ENCODE measurements around the gene OR4E1.
A peak's percentile ranks its signal among the peaks of the same experiment; 100 is the strongest.
"Not testable (repeated sequence)": the region's sequence is repeated elsewhere in the genome, so short reads cannot be mapped to it uniquely, and the experiment has no call there.

OR4E1 gene

GRCh38 chr14:21673718-21674117 is at the start of gene OR4E1:
TSS of gene OR4E1 (minus strand) at chr14:21673818. CDS start at chr14:21670935, 2,883 bp downstream.
- DNase-seq: no peak

DNA sequence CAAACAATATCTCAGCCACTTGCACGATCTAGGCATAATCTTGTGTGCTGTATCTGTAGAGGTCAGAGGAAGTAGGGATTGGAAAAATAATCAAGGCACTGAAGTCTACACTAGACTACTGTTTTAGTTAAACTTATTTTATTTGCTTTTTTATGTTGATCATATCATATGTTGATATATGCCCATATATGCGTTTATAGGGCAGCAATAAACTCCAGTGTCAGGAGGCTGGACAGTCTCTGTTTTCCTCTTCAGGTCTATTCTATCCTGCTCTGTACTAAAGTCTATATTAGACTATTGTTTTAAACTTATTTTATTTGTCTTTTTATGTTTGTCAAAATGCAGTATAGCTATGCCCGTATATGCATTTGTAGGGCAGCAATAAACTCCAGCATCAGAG is 47.9 kb upstream of the OR4E1 start:
- no peak for DNase-seq

DNA sequence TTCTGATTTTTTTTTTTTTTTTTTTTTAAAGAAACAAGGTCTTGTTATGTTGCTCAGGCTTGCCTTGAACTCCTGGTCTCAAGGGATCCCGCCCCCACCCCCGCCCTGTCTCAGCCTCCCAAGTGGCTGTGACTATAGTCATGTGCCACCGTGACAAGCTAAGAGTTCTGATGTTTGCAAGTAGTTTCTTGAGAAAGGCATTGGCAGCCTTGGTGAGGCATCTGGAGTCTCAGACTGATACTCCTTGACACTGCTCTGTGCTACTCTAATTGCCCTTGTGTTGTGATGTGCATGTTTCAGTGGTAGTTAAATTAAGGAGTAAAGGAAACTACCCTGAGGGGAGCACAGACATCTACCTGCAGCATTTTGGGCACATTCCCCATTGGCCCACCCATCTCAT is 46.2 kb upstream of the OR4E1 start:
- DNase-seq: no peak

DNA sequence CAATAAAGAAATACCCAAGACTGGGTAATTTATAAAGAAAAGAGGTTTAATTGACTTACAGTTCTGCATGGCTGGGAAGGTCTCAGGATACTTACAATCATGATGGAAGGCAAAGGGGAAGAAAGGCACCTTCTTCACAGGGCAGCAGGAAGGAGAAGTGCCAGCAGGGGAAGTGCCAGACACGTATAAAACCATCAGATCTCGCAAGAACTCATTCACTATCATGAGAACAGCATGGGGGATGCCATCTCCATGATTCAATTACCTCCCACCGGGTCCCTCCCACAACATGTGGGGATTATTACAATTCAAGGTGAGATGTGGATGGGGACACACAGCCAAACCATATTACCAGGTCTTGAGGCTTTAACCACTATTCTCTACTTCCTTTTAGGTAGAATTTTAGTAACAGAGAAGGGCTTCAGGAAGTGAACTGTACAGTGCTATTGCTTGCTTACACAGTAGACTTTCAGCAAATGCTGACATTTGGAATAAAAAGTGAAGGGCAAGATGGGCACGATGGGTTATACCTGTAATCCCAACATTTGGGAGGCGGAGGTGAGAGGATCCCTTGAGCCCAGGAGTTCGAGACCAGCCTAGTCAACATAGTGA is 40.8 kb upstream of the OR4E1 start:
- DNase-seq: no peak

DNA sequence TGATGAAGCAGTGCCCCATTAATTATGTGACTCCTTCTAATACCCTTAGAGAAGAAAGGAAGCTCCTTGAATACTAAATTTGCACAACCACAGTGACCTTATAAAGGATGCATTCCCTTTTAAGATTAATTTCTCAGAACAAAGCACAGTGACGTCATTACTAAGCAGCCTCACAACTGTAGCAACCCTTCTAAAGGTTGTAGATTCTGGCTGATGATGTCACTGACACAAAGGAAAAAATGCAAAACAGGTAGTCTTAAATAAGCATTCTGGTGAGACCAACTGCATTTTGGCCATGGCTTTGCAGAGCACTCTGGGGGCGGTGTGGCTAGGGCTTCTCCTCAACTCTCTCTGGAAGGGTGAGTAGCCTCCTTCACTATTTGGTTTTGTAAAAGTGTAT is 38.4 kb upstream of the OR4E1 start:
- no peak for DNase-seq

DNA sequence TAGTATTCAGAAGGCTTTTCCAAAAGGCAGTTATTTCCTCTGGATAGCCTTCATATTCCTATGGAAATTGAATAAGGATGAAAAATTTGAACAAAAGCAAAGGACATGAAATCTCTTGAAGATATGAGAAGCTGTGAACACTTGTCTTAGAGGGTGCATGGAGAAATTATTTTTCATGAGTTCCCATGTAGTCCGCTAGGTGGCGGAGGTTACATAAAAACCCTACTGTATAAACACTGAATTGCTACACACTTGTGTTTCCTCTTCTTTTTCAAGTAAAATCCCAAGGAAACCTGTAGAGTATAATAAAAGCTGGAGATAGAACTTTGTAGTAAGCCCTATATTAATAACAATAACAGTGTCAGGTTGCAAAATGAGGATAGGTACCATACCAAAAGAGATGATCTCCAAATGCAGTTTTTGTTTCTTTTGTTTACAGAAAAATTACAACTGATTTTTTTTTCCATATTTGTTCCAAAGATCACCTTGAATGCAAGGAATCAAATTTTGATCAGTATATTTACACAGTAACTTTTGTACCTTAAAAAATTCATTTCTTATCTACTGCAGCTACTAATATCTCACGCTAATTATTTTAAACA is 37.8 kb upstream of the OR4E1 start:
- DNase-seq: peak; percentile 48

DNA sequence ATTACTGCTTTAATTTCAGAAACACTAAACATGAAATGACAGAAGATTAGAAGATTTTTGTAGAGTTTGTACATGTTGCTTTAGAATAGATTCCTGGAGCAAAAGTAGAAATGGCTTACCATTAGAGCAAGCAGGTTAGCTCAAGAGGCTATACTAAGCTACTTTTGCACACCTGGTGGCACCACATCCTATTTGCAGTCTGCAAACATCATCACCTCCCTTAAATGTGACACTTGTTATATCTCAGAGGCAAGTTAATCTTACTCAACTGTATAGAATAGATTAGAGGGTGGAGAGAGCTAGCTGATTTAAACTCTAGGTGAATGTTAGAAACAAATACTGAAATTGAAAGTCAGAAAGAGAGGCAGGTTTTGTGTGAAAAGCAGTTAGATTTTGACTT is 30.7 kb upstream of the OR4E1 start:
- DNase-seq: no peak

DNA sequence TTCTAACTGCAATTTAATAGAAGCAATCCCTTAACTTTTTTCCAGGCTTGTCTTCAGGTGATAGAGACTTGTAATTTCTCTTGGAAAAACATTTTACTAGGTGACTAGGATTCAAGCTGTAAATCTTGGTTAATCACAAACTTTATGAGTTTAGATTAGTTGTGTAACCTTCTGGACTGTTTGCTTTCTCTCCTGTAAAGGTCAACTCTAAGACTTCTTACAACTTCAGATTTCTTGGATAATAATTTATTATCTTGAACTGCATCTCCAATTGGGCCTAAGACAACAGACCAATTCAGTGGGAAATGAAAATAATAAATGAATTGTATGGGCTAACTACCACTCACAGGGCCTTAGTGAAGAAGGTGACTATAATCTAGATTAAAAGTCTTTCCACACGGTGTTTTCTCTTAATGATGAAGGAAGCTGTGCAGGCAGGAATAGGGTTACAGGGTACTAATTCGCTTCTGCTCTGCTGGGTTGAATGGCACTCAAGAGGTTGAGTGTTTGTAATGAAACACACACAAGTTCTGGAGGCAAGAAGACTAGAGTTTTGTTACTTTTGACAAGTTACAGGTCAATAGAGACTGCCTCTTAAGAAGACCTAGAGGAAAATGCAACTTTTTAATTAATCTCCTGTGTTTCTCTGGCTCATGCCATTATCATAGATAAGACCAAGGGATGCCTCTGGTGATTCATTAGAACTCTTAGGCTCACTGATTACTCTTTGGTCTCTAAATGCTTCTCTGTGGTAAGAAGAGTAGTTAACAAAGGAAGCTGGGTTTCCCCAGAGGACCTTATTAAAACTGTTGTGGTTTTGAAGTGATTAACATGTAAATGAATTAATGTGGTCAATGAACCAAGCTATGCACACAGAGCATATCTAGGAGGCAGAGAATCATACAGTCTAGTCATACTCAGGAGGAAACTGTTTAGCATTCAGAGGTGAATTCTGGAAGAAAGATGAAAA is 30.0 kb upstream of the OR4E1 start:
- no peak for DNase-seq

- no peak for DNase-seq
Observed at GRCh38 chr14:21702316-21702715, 28.7 kb upstream of the OR4E1 start.

DNA sequence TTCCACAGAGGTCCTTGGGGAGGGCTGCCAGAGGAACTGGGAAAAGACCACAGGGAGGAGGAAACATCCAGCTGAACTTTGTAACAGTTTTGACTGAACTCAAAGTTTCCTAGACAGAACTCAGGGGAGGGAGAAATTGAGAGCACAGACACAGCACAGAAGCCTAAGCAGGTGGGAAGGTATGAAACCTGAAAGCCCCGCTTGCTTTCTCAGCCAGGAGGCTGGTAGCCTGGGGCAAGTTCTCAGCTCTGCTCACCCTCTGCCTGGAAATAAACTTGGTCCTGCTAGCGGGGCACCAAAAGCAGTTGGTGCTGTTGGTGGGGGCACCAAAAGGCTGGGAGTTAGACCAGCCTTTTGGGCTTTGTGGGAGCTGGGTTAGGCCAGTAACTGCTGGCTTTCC is 25.9 kb upstream of the OR4E1 start:
- DNase-seq: no peak

- DNase-seq: not testable (repeated sequence)
Observed at GRCh38 chr14:21698538-21698937, 24.9 kb upstream of the OR4E1 start.

DNA sequence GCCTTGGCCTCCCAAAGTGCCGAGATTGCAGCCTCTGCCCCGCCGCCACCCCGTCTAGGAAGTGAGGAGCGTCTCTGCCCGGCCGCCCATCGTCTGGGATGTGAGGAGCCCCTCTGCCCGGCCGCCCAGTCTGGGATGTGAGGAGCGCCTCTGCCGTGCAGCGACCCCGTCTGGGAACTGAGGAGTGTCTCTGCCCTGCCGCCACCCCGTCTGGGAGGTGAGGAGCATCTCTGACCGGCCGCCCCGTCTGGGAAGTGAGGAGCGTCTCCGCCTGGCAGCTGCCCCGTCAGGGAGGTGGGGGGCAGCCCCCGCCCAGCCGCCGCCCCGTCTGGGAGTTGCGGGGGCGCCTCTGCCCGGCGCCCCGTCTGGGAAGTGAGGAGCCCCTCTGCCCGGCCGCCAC is 24.0 kb upstream of the OR4E1 start:
- not testable (repeated sequence) for DNase-seq

GRCh38 chr14:21694425-21694824 is 20.8 kb upstream of the OR4E1 start:
- DNase-seq: no peak

- DNase-seq: no peak
Observed at GRCh38 chr14:21686468-21686867, 12.8 kb upstream of the OR4E1 start.

GRCh38 chr14:21680072-21680471 is 6.5 kb upstream of the OR4E1 start:
- no peak for DNase-seq

- DNase-seq: no peak
Observed at GRCh38 chr14:21675566-21675965, 1.9 kb upstream of the OR4E1 start.

GRCh38 chr14:21672116-21672515 is 1.5 kb downstream of the OR4E1 start:
- DNase-seq: no peak

DNA sequence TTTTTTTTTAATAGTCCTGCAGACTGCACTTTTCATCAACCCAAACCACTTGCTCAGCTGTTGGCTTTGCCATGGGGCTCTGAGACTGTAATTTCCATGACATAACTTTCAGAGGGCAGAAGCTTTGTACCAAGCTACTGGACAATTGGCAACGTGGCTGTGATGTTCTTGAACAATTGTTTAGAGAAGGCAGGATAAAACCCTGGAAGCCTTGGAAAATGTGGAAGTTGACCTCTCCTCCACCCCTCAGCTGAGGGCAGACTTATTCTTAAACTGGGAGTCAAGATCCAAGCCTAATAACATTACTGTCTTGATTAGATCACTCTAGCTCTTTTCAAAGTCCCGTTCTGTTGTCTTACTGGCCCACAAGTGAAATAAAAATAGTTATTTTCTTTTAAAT is 2.2 kb downstream of the OR4E1 start:
- no peak for DNase-seq

DNA sequence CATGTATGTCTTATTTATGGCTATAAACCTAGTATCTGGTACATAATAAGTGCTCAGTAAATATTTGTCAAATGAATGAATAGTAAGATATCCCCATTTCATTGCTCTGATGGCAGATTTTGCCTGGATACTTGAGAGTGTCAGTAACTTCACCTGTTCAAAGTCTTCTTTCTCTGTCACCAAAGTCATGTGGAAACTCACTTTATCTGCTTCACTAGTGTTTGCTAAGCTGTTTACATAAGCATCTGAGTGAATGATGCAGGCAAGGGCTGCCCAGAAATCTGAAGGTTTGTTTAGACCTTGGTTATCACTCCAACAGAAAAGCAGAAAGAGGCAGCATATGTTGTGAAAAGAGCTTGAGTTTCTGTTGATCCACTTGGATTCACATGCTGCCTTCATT is 4.3 kb downstream of the OR4E1 start:
- no peak for DNase-seq

GRCh38 chr14:21668377-21668776 is 5.2 kb downstream of the OR4E1 start:
- DNase-seq: no peak

GRCh38 chr14:21656980-21657379 is 16.6 kb downstream of the OR4E1 start:
- no peak for DNase-seq

DNA sequence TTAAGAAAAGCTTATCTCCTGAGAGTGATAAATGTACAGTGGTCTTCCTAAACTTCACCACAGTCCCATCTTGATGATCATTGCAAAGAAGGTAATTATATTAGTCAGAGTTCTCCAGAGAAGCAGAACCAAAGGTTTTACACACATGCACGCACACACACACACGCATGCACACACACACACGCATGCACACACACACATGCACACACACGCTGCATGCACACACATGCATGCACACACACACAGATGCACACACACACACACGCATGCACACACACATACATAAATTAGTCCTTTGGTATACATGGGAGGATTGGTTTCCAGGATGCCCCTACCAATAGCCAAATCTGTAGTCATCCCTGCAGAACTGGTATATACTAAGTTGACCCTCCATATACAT is 19.4 kb downstream of the OR4E1 start:
- DNase-seq: no peak

GRCh38 chr14:21653331-21653885 is 20.2 kb downstream of the OR4E1 start, which contains the start of gene OR4E2:
TSS of gene OR4E2 (plus strand) at chr14:21653835. CDS start at chr14:21665083, 11,248 bp downstream.
- DNase-seq: no peak

All from NCI-H510A treated with DMSO at 0.1 percent for 48 hours (cell line).